Measurements from ENCODE around the gene FAF1.
A peak's percentile ranks its signal among the peaks of the same experiment; 100 is the strongest.
"Not testable (repeated sequence)": the region's sequence is repeated elsewhere in the genome, so short reads cannot be mapped to it uniquely, and the experiment has no call there.

The FAF1 gene

DNA sequence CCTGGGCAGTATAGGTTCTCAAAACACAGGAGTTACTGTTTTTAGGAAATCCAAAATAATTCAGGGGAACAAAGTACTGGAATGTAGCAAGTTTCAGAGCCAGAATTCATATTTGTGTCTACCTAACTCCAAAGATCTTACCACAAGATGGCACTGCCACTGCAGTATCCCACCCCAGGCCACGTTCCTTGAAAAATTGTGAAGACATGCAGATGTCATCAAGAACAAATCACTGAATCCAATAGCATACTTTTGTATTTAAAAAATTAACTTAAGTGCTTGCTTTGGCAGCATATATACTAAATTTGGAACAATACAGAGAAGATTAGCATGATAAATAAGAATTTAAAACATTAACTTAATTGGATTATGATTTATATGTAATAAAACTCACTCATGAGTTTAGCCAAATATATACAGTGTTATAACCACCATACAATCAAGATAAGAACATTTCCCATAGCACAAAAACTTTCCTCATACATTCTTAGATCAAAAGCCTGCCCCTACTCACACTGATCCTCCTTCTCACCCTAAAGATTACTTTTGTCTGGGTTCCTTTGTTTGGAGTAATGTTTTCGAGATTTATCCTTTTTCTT, 209.9 kb downstream of the FAF1 start:
- no peak for DNase-seq

DNA sequence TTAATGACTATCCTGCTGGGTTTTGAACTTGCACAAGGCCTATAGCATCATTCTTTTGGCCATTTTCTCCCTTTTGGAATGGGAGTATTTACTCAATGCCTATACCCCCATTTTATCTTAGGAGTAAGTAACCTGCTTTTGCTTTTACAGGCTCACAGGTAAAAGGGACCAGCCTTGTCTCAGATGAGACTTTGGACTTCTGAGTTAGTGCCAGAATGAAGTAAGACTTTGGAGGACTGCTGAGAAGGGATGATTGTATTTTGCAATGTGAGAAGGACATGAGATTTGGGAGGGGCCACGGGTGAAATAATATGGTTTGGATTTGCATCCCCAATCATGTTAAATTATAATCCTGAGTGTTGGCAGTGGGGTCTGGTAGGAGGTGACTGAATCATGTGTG, 212.7 kb downstream of the FAF1 start:
- no peak for DNase-seq

- no peak for DNase-seq
These were observed 217.5 kb downstream of the FAF1 start for GRCh38 chr1:50742523-50742922.

GRCh38 chr1:50739125-50739524, 220.9 kb downstream of the FAF1 start:
- no peak for DNase-seq

GRCh38 chr1:50735443-50735842, 224.6 kb downstream of the FAF1 start:
- DNase-seq, result no peak

- not testable (repeated sequence) for DNase-seq
These were observed 232.5 kb downstream of the FAF1 start for GRCh38 chr1:50727578-50727977.

GRCh38 chr1:50724626-50725286, 235.3 kb downstream of the FAF1 start:
- DNase-seq, result no peak

DNA sequence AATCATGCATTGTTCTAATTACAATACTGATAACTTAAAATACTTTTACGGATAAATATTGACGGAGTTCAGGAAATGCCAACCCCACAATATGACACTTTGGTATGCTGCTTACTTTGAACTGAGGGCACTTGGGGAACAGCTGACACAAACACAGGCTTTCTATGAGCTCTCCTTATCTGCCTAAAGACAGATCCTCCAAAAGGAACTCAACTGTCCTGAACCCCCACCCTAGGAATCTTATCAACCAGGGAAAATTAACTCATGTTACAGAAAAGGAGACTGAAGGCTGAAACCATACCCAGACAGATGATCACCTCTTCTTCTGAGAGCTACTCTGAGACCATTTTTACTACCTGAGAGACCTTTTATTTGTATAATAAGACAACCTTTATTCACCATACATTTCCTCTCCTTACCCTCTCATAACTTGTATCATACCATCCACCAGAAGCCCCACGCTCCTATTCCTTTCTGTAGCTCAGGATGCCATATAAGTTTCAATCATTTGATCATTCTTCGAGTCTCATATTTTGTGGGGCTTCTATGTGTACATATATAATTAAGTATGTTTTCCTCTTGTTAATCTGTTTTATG, 239.5 kb downstream of the FAF1 start:
- no peak for DNase-seq

GRCh38 chr1:50719126-50719525, 240.9 kb downstream of the FAF1 start:
- no peak for DNase-seq

- DNase-seq, result no peak
These were observed 242.7 kb downstream of the FAF1 start for GRCh38 chr1:50717327-50717726.

DNA sequence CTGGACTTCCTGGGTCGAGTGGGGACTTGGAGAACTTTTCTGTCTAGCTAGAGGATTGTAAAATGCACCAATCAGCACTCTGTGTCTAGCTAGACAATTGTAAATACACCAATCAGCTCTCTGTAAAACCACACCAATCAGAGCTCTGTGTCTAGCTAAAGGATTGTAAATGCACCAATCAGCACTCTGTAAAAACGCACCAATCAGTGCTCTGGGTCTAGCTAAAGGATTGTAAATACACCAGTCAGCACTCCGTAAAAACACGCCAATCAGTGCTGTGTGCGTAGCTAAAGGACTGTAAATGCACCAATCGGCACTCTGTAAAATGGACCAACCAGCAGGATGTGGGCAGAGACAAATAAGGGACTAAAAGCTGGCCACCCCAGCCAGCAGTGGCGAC, 243.6 kb downstream of the FAF1 start:
- not testable (repeated sequence) for DNase-seq

DNA sequence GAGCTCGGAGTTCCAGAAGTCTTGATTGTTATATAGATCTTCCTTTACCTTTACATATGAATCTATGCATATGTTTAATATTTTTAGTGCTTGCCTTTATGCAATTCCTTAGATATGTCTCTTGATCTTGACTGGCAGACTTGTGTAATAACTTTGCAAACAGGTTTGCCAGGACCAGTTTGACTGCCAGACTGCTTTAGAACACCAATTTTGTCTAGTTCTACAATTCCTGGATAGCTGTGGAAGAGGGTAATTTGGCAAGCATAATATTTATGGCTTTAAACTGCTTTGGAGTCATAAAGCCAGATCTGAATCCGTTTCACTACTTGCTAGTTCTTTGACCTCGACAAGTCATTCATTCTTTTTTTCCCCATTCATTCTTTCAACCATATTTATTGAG, 250.0 kb downstream of the FAF1 start:
- DNase-seq, result no peak

GRCh38 chr1:50707824-50708223, 252.2 kb downstream of the FAF1 start:
- no peak for DNase-seq

DNA sequence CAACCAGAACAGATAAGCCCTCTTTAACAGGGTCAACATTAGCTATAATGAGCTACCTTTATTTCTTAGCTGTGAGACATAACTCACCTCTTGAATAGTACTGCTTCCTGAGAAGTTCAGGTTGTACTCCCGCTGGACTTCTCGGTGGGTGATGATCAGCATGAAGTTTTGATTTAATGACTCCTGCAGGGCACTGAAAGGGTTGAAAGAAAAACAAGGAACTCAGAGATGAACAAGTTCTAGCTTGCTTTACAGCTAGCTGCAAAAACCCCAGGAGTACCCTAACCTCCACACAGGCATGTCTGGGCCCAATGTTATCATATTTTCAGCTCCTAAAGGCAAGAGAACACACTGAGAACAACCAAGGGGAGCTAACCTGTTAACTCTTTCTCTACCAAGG, 254.4 kb downstream of the FAF1 start:
- no peak for DNase-seq

GRCh38 chr1:50705041-50705440, 255.0 kb downstream of the FAF1 start:
- DNase-seq, result no peak

GRCh38 chr1:50704126-50704525, 255.9 kb downstream of the FAF1 start:
- DNase-seq, result peak in 1 of 2 donors; percentile 5

GRCh38 chr1:50703240-50703639, 256.8 kb downstream of the FAF1 start:
- DNase-seq, result no peak

DNA sequence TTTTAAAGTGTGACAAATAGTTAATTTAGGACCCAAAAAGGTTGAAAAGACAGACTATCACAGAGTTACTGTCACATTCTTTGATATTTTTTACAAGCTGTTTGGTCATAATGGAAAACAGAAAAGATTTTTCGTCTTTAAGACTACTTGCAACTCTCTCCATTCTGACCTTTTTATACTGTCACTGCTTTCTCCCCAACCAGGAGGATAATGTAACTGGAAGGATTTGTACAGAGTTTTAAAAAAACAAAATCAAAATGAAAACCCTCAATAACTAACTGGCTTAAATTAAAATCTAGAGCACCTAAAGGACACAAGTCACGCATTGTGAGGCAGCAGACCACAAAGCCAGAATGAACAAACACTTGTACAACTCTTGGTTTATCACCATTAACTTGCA, 257.7 kb downstream of the FAF1 start:
- no peak for DNase-seq

GRCh38 chr1:50701706-50702317, 258.3 kb downstream of the FAF1 start:
- no peak for DNase-seq

DNA sequence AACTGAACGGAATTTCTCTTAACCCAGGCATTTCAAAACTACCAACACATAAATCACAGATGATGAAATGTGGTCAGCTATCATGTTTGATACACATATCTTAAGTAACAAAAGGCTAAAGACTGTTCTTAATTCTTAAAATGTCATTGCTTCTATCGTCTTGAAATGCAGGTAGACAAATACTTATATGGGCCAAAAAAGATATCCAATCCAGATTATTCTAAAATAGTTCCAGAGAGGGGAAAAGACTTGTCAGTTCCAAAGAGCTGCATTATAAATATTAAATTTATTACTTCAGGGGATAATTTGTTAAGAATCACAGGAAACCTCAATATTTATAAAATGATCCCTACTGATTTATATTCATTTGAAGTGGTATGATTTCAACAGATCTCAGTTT, 259.4 kb downstream of the FAF1 start:
- no peak for DNase-seq

DNA sequence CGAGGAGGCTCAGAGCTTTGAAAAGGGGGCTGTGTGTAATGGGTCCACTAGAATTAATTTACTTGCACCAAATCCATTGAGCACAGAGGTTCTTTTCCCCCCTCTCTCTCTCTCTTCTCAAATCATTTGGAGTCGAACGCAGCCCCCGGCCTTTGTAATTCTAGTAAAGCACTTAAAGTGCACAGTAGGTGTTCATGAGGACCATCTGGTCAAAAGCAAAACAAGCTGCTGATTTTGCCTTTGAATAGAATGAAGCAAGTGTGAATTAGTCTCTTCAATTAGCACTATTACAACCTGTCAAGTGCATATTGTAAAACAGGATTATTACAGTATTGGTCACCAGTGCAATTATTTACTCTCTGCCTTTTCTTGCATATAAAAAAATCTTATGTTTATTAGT, 259.9 kb downstream of the FAF1 start:
- DNase-seq, result no peak

GRCh38 chr1:50699795-50700194, 260.3 kb downstream of the FAF1 start:
- no peak for DNase-seq

DNA sequence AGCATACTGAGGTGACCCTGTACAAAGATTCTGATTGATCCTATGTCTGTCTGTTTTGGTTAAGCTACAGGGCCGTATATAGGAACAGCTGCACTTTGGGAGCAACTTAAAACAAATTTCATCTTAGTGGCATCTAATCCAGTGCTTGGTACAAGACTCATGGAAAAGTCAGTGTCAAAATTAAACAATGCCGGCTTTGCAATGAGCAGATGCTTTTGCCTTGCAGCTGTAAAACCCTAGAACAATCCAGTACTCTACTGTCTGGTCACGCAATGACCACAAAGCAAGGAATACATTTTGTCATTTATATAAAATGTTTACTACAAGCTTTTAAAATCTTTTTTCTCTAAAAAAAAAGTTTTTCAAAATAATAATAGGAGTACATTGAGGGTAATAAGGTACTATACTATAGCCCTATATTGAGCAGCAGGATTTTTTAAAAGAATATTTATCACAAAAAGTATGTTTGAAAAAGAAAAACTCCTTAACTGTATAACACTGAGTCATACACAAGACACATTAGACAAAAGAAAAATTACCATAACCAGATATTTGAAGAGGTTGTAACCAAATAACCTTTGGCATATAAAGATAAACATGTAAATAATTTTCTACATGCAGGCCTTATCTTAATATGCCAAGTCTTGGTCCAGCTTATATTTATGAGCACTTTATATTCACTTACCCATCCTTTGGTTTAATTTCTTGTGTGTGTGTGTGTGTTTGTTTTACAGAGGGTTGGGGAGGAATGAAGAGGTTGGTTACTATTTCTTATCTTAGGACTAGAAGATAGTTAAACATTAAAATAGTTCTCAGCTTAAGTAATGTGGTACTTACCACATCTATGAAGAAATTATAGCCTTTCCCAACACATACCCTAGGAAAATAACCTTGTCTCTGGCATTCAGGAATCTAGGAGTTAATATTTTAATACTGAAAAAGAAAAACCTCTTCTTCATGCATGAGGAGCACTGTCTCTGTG, 262.3 kb downstream of the FAF1 start:
- no peak for DNase-seq

Measured in activated CD4-positive, alpha-beta T cell treated with anti-CD3 and anti-CD28 coated beads for 4 hours (primary cell).